Body of pancreas (tissue), 4 donors: ENCODE measurements around the gene AIFM2.

Experiments
- CTCF ChIP-seq, 7 experiments: fragments of 450-650 bp in 4 of 7; fragments of 200-600 bp in 3 of 7; sonication (generic) in 3 of 7; IDR thresholded peaks; one replicate each; pipeline ENCODE4 v1.5.1; 2016 to 2019; ENCODE audit warnings: antibody characterized with exemption in 7 of 7
- POLR2A ChIP-seq, 3 donors: fragments of 450-650 bp; IDR thresholded peaks; one replicate each; pipeline ENCODE4 v1.6.1; 2016; ENCODE audit warnings: antibody characterized with exemption in 3 of 3, mild to moderate bottlenecking in 2 of 3

DNA sequence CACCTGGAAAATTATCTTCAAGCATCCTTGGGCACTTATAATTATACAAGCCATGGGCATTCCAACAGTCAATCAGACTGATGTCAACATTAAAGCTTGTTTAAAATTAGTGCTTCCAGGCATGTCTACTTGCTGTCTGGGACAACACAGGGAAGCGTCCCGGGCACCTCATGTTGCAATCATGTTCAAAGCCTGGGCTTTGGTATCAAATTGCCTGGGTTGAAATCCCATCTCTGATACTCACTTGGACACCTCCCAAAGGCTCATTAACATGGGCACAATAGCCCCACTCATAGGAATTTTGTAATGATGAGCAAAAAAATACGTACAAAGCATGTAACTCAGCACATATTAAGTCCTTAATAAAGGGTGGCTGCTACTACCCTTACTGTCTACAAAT, 14.4 kb downstream of the AIFM2 start:
- TF ChIP-seq POLR2A (IDR thresholded peaks at IDR 0.05), result no peak
- TF ChIP-seq CTCF (IDR thresholded peaks at IDR 0.05), result no peak
